OCI-LY1 (cell line): ENCODE measurements around the gene SSH2.

ENCODE experiments used
- H2AFZ ChIP-seq: fragments of 200-600 bp; sonication (generic), shearing (Covaris generic); 2 replicates; pipeline ENCODE4 v1.6.0; 2014; ENCODE audit warnings: antibody characterized with exemption, mild to moderate bottlenecking, low read length
- H3F3A ChIP-seq: fragments of 200-600 bp; sonication (generic), shearing (Covaris generic); 2 replicates; pipeline ENCODE4 v1.6.0; 2014; ENCODE audit warnings: mild to moderate bottlenecking, antibody characterized with exemption, low read length, moderate library complexity; ENCODE audit not compliant: insufficient read depth
- H3K27ac ChIP-seq: fragments of 200-600 bp; sonication (generic); 2 replicates; pipeline ENCODE4 v1.5.1; 2014; ENCODE audit warnings: low read length, mixed run types, mild to moderate bottlenecking, low read depth; ENCODE audit not compliant: poor library complexity, severe bottlenecking
- H3K27me3 ChIP-seq: fragments of 200-600 bp; sonication (generic); 2 replicates; pipeline ENCODE4 v1.6.0; 2014; ENCODE audit warnings: antibody characterized with exemption, mild to moderate bottlenecking, low read length, moderate library complexity; ENCODE audit not compliant: insufficient read depth
- H3K36me3 ChIP-seq: fragments of 200-600 bp; sonication (generic); 2 replicates; pipeline ENCODE4 v1.6.1; 2014; ENCODE audit warnings: mild to moderate bottlenecking, antibody characterized with exemption, low read length, moderate library complexity, mixed read lengths; ENCODE audit not compliant: insufficient read depth
- H3K4me1 ChIP-seq: fragments of 200-600 bp; sonication (generic); 2 replicates; pipeline ENCODE4 v1.5.1; 2014; ENCODE audit warnings: mild to moderate bottlenecking, low read length, moderate library complexity; ENCODE audit not compliant: insufficient read depth, severe bottlenecking
- H3K4me2 ChIP-seq: fragments of 200-600 bp; sonication (generic), shearing (Covaris generic); 2 replicates; pipeline ENCODE4 v1.6.1; 2014; ENCODE audit warnings: low read length
- H3K4me3 ChIP-seq: fragments of 200-600 bp; sonication (generic); 2 replicates; pipeline ENCODE4 v1.5.1; 2014; ENCODE audit warnings: low read length, low read depth, mild to moderate bottlenecking, mixed read lengths; ENCODE audit not compliant: poor library complexity, severe bottlenecking
- H3K79me2 ChIP-seq: fragments of 200-600 bp; shearing (Covaris generic); 2 replicates; pipeline ENCODE4 v1.6.1; 2016; ENCODE audit warnings: mixed run types, low read length, mixed read lengths; ENCODE audit not compliant: insufficient read depth
- H3K9ac ChIP-seq: fragments of 200-600 bp; sonication (generic), shearing (Covaris generic); 2 replicates; pipeline ENCODE4 v1.6.1; 2014; ENCODE audit warnings: mild to moderate bottlenecking, low read length, mixed read lengths
- H3K9me2 ChIP-seq: fragments of 200-600 bp; sonication (generic), shearing (Covaris generic); 2 replicates; pipeline ENCODE4 v1.6.1; 2014; ENCODE audit warnings: low read depth, mild to moderate bottlenecking, low read length, mixed read lengths
- H3K9me3 ChIP-seq: fragments of 200-600 bp; shearing (Covaris generic); 2 replicates; pipeline ENCODE4 v1.6.1; 2014; ENCODE audit warnings: low read length, mixed read lengths
- H4K20me1 ChIP-seq: fragments of 200-600 bp; sonication (generic), shearing (Covaris generic); 2 replicates; pipeline ENCODE4 v1.6.0; 2016; ENCODE audit warnings: mild to moderate bottlenecking, low read length; ENCODE audit not compliant: insufficient read depth
- CTCF ChIP-seq: fragments of 200-600 bp; sonication (generic), shearing (Covaris generic); IDR thresholded peaks from 2 replicates; pipeline ENCODE4 v1.5.1; 2017; ENCODE audit warnings: mild to moderate bottlenecking, antibody characterized with exemption, low read length, moderate library complexity, mixed read lengths
- EZH2 ChIP-seq: fragments of 200-600 bp; sonication (generic), shearing (Covaris generic); IDR thresholded peaks from 2 replicates; pipeline ENCODE4 v1.8.0; 2017; ENCODE audit warnings: borderline replicate concordance, mixed run types, mild to moderate bottlenecking, antibody characterized with exemption, low read length, moderate library complexity, mixed read lengths

SSH2 gene

GRCh38 chr17:29873476-29873875, 56.6 kb downstream of the SSH2 start:
- no peaks in the 10 kb centered on the region for H3F3A ChIP-seq
- H3K27ac ChIP-seq: no peak overlapping the region
- H3K9me2 ChIP-seq: no peaks in the 10 kb centered on the region
- no peaks in the 10 kb centered on the region for H3K9me3 ChIP-seq
- H3K36me3 ChIP-seq: peaks cover 7% of the 10 kb centered on the region; the same call in 1 of the 2 replicates
- no peak overlapping the region for H3K4me3 ChIP-seq
- no peak overlapping the region for H3K4me2 ChIP-seq
- H3K27me3 ChIP-seq: no peaks in the 10 kb centered on the region
- no peak overlapping the region for H3K9ac ChIP-seq
- H4K20me1 ChIP-seq: no peaks in the 10 kb centered on the region
- TF ChIP-seq CTCF (no peak), EZH2 (no peak)
- peaks cover 26% of the 10 kb centered on the region for H3K4me1 ChIP-seq
- H2AFZ ChIP-seq: no peak overlapping the region
- H3K79me2 ChIP-seq: peaks cover 68% of the 10 kb centered on the region

- H3K4me1 ChIP-seq: peaks cover 50% of the 10 kb centered on the region
- no peaks in the 10 kb centered on the region for H3F3A ChIP-seq
- H2AFZ ChIP-seq: no peak overlapping the region
- no peaks in the 10 kb centered on the region for H4K20me1 ChIP-seq
- no peak overlapping the region for H3K9ac ChIP-seq
- no peak overlapping the region for H3K4me2 ChIP-seq
- no peak for TF ChIP-seq EZH2
- TF ChIP-seq CTCF: no peak
- no peaks in the 10 kb centered on the region for H3K9me3 ChIP-seq
- H3K9me2 ChIP-seq: no peaks in the 10 kb centered on the region
- no peak overlapping the region for H3K4me3 ChIP-seq
- H3K79me2 ChIP-seq: peaks cover 68% of the 10 kb centered on the region
- H3K27me3 ChIP-seq: no peaks in the 10 kb centered on the region
- no peaks in the 10 kb centered on the region for H3K36me3 ChIP-seq
- H3K27ac ChIP-seq: no peak overlapping the region
Measured at GRCh38 chr17:29870836-29871465, 59.1 kb downstream of the SSH2 start.

GRCh38 chr17:29867643-29868181, 62.3 kb downstream of the SSH2 start:
- peaks cover 64% of the 10 kb centered on the region for H3K79me2 ChIP-seq
- no peaks in the 10 kb centered on the region for H3K9me2 ChIP-seq
- no peaks in the 10 kb centered on the region for H3K9me3 ChIP-seq
- TF ChIP-seq CTCF (peak; percentile 47; the same call in 1 of the 2 replicates), EZH2 (no peak)
- H3K4me3 ChIP-seq: no peak overlapping the region
- peak overlapping the region; percentile 20; the same call in 1 of the 2 replicates for H3K4me2 ChIP-seq
- no peaks in the 10 kb centered on the region for H4K20me1 ChIP-seq
- H3K27ac ChIP-seq: peak overlapping the region; percentile 44
- no peak overlapping the region for H2AFZ ChIP-seq
- H3K27me3 ChIP-seq: no peaks in the 10 kb centered on the region
- H3F3A ChIP-seq: no peaks in the 10 kb centered on the region
- no peak overlapping the region for H3K9ac ChIP-seq
- no peaks in the 10 kb centered on the region for H3K36me3 ChIP-seq
- peaks cover 53% of the 10 kb centered on the region for H3K4me1 ChIP-seq
